ENCODE data around the gene VSNL1.

DNA sequence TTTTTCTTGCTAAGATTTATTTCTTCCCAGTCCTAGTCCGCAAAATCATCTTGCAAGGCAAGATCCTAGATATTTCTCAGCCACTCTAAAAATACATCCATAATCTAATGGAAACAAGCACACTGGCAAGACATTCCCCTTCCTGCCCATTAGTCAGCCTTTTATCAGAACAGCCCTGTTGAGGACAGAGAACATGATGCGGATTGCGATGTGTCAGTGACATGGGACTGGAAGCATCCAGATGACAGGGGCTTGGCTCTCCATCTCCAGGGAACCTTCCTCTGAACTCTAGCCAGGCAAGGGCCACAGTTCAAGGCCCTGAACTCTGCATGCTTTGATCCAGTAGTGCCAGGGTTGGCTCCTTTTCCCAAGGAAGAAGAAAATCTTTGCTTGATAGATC is 70.0 kb downstream of the VSNL1 start:
- no peak for TF ChIP-seq POLR2A (IDR thresholded peaks at IDR 0.05; ENCODE audit: low read depth, low read length)
- no peak for TF ChIP-seq POLR2AphosphoS5 (IDR thresholded peaks at IDR 0.05; ENCODE audit: low read depth, low read length)
